H1 (cell line): ENCODE data around the gene EPHA10.

Experiments
- ATF3 ChIP-seq: IDR thresholded peaks from 2 replicates; pipeline ENCODE4 v1.6.1; 2011; ENCODE audit warnings: low read depth, mild to moderate bottlenecking, low read length; ENCODE audit not compliant: insufficient read depth
- CTCF ChIP-seq, 3 experiments: IDR thresholded peaks; 1 replicate in 2 of 3; 2 replicates in 1 of 3; pipeline versions ENCODE4 v1.5.1 to v1.6.1; 2011; ENCODE audit warnings: low read length in 3 of 3, mild to moderate bottlenecking in 3 of 3, inconsistent platforms in 2 of 3, low read depth in 1 of 3, moderate library complexity in 1 of 3; ENCODE audit not compliant: insufficient read depth in 1 of 3; ENCODE audit errors: control extremely low read depth in 1 of 3
- EZH2 ChIP-seq: fragments of 200-600 bp; sonication (generic); IDR thresholded peaks from 2 replicates; pipeline ENCODE4 v1.7.1; 2012; ENCODE audit warnings: low read depth, mild to moderate bottlenecking, moderate library complexity, low read length, inconsistent platforms; ENCODE audit not compliant: severe bottlenecking
- HDAC2 ChIP-seq, 2 experiments: fragments of 300-600 bp in 1 of 2; sonication (generic) in 1 of 2; IDR thresholded peaks; 2 replicates each; pipeline ENCODE4 v1.6.1; 2011 to 2012; ENCODE audit warnings: low read depth in 2 of 2, low read length in 2 of 2, mild to moderate bottlenecking in 2 of 2, moderate library complexity in 2 of 2, borderline replicate concordance in 1 of 2, inconsistent platforms in 1 of 2
- JUN ChIP-seq: IDR thresholded peaks from 2 replicates; pipeline ENCODE4 v1.6.1; 2011; ENCODE audit warnings: low read depth, mild to moderate bottlenecking, improper control_type of control experiment, low read length
- POLR2A ChIP-seq, 2 experiments: IDR thresholded peaks; 1 replicate in 1 of 2; 2 replicates in 1 of 2; pipeline ENCODE4 v1.6.1; 2011; ENCODE audit warnings: low read depth in 2 of 2, low read length in 2 of 2, mild to moderate bottlenecking in 2 of 2; ENCODE audit errors: control extremely low read depth in 1 of 2
- POLR2AphosphoS5 ChIP-seq: IDR thresholded peaks from 2 replicates; pipeline ENCODE4 v1.6.1; 2011; ENCODE audit warnings: low read depth, low read length
- SIN3A ChIP-seq, 2 experiments: IDR thresholded peaks in 1 of 2; conservative IDR thresholded peaks in 1 of 2; 2 replicates each; pipeline ENCODE4 v1.6.1; 2011 to 2012; ENCODE audit warnings: low read length in 2 of 2, improper control_type of control experiment in 1 of 2, low read depth in 1 of 2, mild to moderate bottlenecking in 1 of 2
- SIX5 ChIP-seq: IDR thresholded peaks from 2 replicates; pipeline ENCODE4 v1.6.1; 2011; ENCODE audit warnings: mild to moderate bottlenecking, low read depth, low read length
- SP1 ChIP-seq: IDR thresholded peaks from 2 replicates; pipeline ENCODE4 v1.6.1; 2011; ENCODE audit warnings: low read depth, low read length
- USF2 ChIP-seq: IDR thresholded peaks from 2 replicates; pipeline ENCODE4 v1.6.1; 2011; ENCODE audit warnings: low read length, improper control_type of control experiment
- YY1 ChIP-seq: IDR thresholded peaks from 2 replicates; pipeline ENCODE4 v1.6.1; 2011; ENCODE audit warnings: low read depth, mild to moderate bottlenecking, low read length
- ZNF274 ChIP-seq: IDR thresholded peaks from 2 replicates; pipeline ENCODE4 v1.7.0; 2012; ENCODE audit warnings: low read length, borderline replicate concordance; ENCODE audit errors: extremely low read depth

GRCh38 chr1:37714689-37715088 is 50.2 kb downstream of the EPHA10 start:
- TF ChIP-seq YY1 (no peak), SIN3A (conservative IDR thresholded peaks at IDR 0.05 in 1 of 2, IDR thresholded peaks at IDR 0.05 in 1 of 2; ENCODE audit: low read depth in 1 of 2, low read length in 2 of 2) (no peak), POLR2A (IDR thresholded peaks at IDR 0.05; ENCODE audit: control extremely low read depth in 1 of 2, low read depth in 2 of 2, low read length in 2 of 2) (no peak), SP1 (no peak), HDAC2 (IDR thresholded peaks at IDR 0.05; ENCODE audit: borderline replicate concordance in 1 of 2, low read depth in 2 of 2, low read length in 2 of 2) (no peak), USF2 (no peak), ATF3 (no peak), EZH2 (no peak), JUN (no peak), POLR2AphosphoS5 (no peak), CTCF (IDR thresholded peaks at IDR 0.05; ENCODE audit: control extremely low read depth in 1 of 3, insufficient read depth in 1 of 3, low read depth in 1 of 3, low read length in 3 of 3) (no peak), SIX5 (no peak), ZNF274 (no peak)
